HG02623 (cell line): ENCODE measurements around the gene SLC25A3.
A peak's percentile ranks its signal among the peaks of the same experiment; 100 is the strongest.
"Not testable (repeated sequence)": the region's sequence is repeated elsewhere in the genome, so short reads cannot be mapped to it uniquely, and the experiment has no call there.

Experiments used
- ATAC-seq: cut with Tn5 transposase; IDR thresholded peaks from one replicate; pipeline ENCODE4 v1.9.1; 2021; ENCODE audit warnings: moderate library complexity; ENCODE audit not compliant: unreplicated experiment

The SLC25A3 gene

GRCh38 chr12:98593351-98594049, at the start of gene SLC25A3:
SLC25A3 (plus strand) TSS chr12:98593686; CDS start chr12:98593979, 293 bp downstream.
- peak; percentile 99 for ATAC-seq

DNA sequence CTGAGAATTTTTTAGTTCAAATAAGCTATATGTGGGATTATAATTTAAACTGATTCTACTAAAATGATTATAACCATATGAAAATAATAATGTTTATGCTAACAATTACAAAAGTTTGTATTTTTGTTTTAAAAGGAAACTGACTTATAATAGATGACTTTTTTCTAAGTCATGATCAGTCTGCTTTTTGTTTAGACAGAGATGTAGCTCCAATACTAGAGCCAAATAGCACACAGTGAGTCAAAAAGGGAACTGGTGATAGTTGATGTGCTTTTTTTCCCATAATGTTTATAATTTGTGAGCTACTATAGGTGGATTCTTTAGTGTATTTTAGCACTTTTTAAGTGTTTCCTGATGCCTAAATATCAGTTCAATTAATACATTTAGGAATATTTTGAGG, 49.8 kb upstream of the SLC25A3 start:
- ATAC-seq = no peak

DNA sequence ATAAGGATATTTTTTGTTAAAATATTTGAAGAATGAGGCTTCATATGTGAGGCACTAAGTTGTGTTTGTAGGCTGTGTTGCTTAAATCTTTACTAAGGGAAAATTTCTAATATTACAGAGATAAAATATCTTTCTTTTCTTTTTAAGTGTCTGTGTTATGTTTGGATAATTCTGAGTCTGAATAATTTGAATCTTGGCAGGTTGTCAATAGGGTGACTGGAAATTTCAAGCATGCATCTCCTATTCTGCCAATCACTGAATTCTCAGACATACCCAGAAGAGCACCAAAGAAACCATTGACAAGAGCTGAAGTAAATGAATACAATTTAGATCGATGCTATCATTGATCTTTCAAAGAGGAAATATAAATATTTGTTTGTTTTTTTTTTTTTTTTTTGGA, 48.7 kb upstream of the SLC25A3 start:
- no peak for ATAC-seq

DNA sequence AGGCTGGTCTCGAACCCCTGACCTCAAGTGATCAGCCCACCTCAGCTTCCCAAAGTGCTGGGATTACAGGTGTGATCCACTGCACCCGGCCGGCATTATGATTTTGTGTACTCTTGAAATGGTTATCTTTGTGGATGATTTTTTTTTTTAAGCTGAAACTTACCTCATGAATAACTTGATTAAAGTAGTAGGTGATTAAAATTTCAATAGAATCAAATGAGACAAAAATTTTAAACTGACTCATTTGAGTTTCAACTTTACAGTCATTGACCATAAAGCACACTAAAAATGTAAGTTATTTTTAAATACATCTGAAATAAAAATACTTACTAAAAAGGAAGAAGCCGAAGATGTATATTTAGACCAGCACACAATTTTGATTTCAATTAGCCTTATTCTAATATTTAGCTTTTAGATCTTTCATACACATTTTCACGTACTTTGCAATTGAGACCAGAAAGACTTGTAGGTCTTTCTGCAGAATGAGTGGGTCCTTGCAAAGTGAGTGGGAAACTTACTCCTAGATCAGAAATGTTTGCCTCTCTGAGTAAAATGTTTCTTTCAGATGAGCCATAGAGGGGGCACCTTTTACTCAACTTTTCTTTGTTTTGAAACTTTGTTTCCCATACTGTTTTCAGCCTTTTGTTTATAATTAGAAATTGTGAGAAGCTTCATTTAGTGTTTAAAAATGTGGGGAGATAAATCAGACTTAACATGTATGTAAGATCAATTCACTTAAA, 43.9 kb upstream of the SLC25A3 start:
- no peak for ATAC-seq

GRCh38 chr12:98551787-98552186, 41.7 kb upstream of the SLC25A3 start:
- no peak for ATAC-seq

GRCh38 chr12:98558097-98558496, 35.4 kb upstream of the SLC25A3 start:
- not testable (repeated sequence) for ATAC-seq

DNA sequence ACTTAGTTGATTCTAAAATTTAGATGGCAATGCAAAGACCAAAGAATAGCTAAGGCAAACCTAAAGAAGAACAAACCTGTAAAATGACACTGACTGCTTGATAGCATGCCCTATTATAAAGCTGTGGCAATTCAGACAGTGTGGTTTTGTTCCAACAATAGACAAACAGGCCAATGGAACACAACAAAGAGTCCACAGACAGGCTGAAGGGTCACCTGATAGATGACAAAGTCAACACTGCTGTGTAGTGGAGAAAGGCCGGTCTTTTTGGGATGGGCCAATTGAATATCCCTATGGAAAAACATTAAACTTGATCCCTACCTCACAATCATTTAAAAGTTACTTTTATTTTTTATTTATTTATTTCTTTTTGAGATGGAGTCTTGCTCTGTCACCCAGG, 33.8 kb upstream of the SLC25A3 start:
- ATAC-seq = no peak

GRCh38 chr12:98561846-98562245, 31.6 kb upstream of the SLC25A3 start:
- ATAC-seq = no peak

GRCh38 chr12:98572010-98572409, 21.5 kb upstream of the SLC25A3 start:
- no peak for ATAC-seq

DNA sequence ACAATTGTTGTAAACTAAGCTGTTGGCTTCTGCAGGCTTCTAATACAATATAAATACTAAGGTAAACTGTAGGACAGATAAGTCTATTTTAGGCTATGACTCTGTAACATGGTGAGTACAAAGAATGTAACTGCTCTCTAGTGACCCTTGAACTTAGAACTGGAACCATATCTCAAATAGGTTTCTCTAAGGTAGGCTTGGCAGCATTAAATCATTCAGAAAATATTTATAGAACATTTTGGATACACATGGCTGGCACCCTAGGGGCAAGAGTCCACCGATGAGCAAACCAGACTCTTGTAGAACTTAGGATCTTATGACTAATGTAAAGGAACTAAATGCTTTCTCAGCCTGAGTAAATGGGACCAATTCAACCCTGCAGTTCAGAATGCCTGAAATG, 19.4 kb upstream of the SLC25A3 start:
- no peak for ATAC-seq

GRCh38 chr12:98575013-98575412, 18.5 kb upstream of the SLC25A3 start:
- no peak for ATAC-seq

- not testable (repeated sequence) for ATAC-seq
These were observed 16.7 kb upstream of the SLC25A3 start for GRCh38 chr12:98576795-98577194.

DNA sequence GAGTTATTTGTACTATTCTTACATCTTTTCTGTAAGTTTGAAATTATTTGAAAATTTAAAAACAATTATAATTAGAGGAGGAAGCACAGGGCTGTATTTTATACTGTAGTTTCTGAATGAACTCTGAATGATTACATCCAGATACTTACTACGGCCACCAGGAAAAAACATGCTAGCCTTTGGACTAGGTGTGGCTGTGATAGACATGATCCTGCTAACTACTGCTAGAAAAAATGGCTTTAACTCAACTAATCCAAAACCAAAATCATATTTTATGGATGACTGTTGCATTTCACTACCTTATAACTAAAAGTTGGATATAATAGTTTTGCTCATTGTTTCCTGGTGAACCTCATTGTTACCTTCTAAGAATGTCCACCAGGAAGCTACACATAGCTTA, 15.1 kb upstream of the SLC25A3 start:
- no peak for ATAC-seq

DNA sequence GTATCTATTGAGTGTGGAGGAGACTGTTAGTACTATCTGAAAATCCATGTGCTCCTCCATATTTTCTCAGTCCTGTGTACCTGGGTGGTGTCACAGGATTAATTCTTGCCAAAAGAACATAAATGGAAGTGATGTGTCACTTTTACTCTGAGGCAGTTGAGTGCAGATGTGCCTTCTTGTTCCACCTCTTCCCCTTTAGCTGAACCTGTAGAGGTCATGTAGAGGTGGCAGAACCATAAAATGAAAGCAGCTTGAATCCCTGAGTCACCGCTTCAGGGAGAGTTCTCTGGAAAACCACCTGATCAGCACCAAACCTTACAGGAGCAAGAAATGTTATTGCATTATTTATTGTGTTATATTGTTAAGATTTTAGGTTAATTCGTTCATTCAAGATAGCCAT, 14.7 kb upstream of the SLC25A3 start:
- no peak for ATAC-seq

- no peak for ATAC-seq
These were observed 14.1 kb upstream of the SLC25A3 start for GRCh38 chr12:98579347-98579746.

DNA sequence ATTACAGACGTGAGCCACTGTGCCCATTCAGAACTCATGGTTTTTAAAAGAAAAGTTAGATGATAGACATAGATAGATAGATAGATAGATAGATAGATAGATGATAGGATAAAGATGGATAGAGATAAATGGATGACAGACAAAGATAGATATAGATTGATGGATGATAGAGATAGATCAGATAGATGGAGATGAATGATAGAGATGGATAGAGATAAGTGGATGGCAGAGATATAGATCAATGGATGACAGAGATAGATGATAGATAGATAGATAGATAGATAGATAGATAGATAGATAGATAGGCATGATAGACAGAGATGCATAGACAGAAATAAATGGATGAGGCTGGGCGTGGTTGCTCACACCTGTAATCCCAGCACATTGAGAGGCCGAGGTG, 13.7 kb upstream of the SLC25A3 start:
- no peak for ATAC-seq

- no peak for ATAC-seq
These were observed 12.8 kb upstream of the SLC25A3 start for GRCh38 chr12:98580695-98581094.

DNA sequence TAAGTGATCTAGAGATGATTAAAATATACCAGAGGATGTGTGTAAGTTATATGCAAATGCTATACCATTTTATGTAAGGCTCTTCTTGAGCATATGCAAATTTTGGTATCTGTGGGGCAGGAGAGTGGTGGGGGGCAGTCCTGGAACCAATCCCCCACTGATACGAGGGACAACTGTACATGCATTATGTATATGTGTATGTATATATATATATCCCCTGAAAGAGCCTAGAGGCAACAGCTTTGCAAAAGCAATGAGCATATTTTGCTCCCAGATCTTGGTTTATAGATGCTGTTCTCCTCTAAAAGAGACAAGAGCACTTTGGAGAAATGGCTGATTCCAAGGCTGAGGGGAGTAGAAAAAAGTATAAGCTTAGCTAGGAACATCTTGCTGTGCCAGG, 12.4 kb upstream of the SLC25A3 start:
- ATAC-seq = no peak

DNA sequence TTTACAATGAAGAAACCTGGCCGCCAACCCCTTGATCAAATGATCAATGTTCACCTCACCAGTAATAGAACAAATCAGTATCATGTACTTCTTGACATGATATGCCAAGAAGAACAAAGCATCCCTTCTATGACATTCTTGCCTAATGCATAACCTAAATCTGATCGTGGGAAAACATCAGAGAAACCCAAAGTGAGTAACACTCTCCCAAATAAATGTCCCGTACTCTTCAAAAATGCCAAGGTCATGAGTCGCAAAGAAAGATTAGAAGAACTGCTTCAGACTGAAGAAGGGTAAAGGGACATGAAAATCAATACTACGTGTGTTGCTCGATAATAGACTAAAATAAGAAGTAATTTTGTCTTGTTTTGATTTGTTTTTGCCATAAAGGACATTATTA, 11.4 kb upstream of the SLC25A3 start:
- ATAC-seq = no peak

GRCh38 chr12:98587084-98587483, 6.4 kb upstream of the SLC25A3 start:
- no peak for ATAC-seq

GRCh38 chr12:98591209-98591608, 2.3 kb upstream of the SLC25A3 start:
- no peak for ATAC-seq

GRCh38 chr12:98592825-98593322, 612 bp upstream of the SLC25A3 start:
- peak; percentile 1 for ATAC-seq
